Sigmoid colon (tissue), 7 donors: Measurements from ENCODE around the gene REXO5. TPM values are rescaled to one million over a fixed set of nuclear protein-coding genes. Genes with fewer than 3 reads are reported as not detected.

Experiments
- DNase-seq: peaks from one replicate; pipeline ENCODE4 v3.0.0-alpha.2; 2019
- H3K27ac ChIP-seq, 4 donors: fragments of 200-600 bp; sonication (generic); one replicate each; pipeline ENCODE4 v1.5.1; 2016 to 2019; ENCODE audit warnings: mild to moderate bottlenecking in 1 of 4
- H3K27me3 ChIP-seq, 3 donors: fragments of 200-600 bp; sonication (generic); one replicate each; pipeline ENCODE4 v1.5.1; 2019; ENCODE audit warnings: mild to moderate bottlenecking in 1 of 3
- H3K36me3 ChIP-seq, 4 donors: fragments of 200-600 bp; sonication (generic); one replicate each; pipeline ENCODE4 v1.5.1; 2016 to 2019
- H3K4me1 ChIP-seq, 4 donors: fragments of 200-600 bp; sonication (generic); one replicate each; pipeline ENCODE4 v1.5.1; 2017 to 2019
- H3K4me3 ChIP-seq, 4 donors: fragments of 200-600 bp; sonication (generic); one replicate each; pipeline ENCODE4 v1.5.1; 2017 to 2019; ENCODE audit warnings: mild to moderate bottlenecking in 2 of 4, moderate library complexity in 1 of 4
- H3K9me3 ChIP-seq, 4 donors: fragments of 200-600 bp in 3 of 4; sonication (generic) in 3 of 4; one replicate each; pipeline versions ENCODE4 v1.5.1 to v1.6.1; 2013 to 2019
- EP300 ChIP-seq, 4 donors: sonication (generic); formaldehyde crosslinking; IDR thresholded peaks; one replicate each; pipeline ENCODE4 v1.6.1; 2017; ENCODE audit warnings: antibody characterized with exemption in 4 of 4
- POLR2A ChIP-seq, 2 donors: fragments of 450-650 bp; IDR thresholded peaks; one replicate each; pipeline ENCODE4 v1.6.1; 2016; ENCODE audit warnings: antibody characterized with exemption in 2 of 2, mild to moderate bottlenecking in 2 of 2, moderate library complexity in 2 of 2
- POLR2AphosphoS5 ChIP-seq, 4 donors: sonication (generic); formaldehyde crosslinking; IDR thresholded peaks; one replicate each; pipeline ENCODE4 v1.6.1; 2017; ENCODE audit warnings: antibody characterized with exemption in 4 of 4
- WGBS, 2 donors: extraction: QIAGEN DNeasy Blood & Tissue Kit; methylation state at CpG; one replicate each; pipeline ENCODE4 v1.1.7; 2013; 5-methylcytosine and 5-hydroxymethylcytosine counted together
- intact Hi-C: fragments of 100-400 bp; cut with DNase I; formaldehyde crosslinking; loops from one replicate; pipeline ENCODE4 v1.15.1; 2023
- polyA plus RNA-seq, 3 donors: library from polyadenylated mRNA; stranded (reverse); fragments of 200-250 nt; gene quantifications; one replicate each; pipeline ENCODE4 v1.2.3, GENCODE V29; 2013
- total RNA-seq, 4 donors: library from RNA; depleted of rRNA; stranded (reverse); fragments of >200 nt; gene quantifications; one replicate each; pipeline ENCODE4 v1.1.0, GENCODE V29; 2016
- TF ChIP-seq, protein P1 (sequence below), 4 experiments: fragments of 450-650 bp in 3 of 4; fragments of 200-600 bp in 1 of 4; IDR thresholded peaks; one replicate each; pipeline ENCODE4 v1.5.1; 2016 to 2019; ENCODE audit warnings: antibody characterized with exemption in 4 of 4, mild to moderate bottlenecking in 3 of 4, moderate library complexity in 2 of 4
- donor health status: healthy with polysubstance abuse.
- donor health status: Bipolar disorder and iron deficiency.
- donor health status: healthy.

Gene REXO5
- total and polyA plus RNA-seq, 7 donors: 1.2 to 7.5 (median 2.9) TPM

GRCh38 chr16:20844054-20844453 lies 37.7 kb downstream of the REXO5 start:
- DNase-seq: no peak
- no peaks in the 10 kb centered on the region for H3K36me3 ChIP-seq
- no peak overlapping the region for H3K27ac ChIP-seq
- no peaks in the 10 kb centered on the region for H3K4me1 ChIP-seq
- no peak overlapping the region for H3K4me3 ChIP-seq
- no peaks in the 10 kb centered on the region for H3K27me3 ChIP-seq
- WGBS, 2 donors: 64 to 92% methylated on average over 2 of the region's 2 CpGs
- no peaks in the 10 kb centered on the region for H3K9me3 ChIP-seq
- intact Hi-C loops: no loop called here
- TF ChIP-seq, protein P1, sequence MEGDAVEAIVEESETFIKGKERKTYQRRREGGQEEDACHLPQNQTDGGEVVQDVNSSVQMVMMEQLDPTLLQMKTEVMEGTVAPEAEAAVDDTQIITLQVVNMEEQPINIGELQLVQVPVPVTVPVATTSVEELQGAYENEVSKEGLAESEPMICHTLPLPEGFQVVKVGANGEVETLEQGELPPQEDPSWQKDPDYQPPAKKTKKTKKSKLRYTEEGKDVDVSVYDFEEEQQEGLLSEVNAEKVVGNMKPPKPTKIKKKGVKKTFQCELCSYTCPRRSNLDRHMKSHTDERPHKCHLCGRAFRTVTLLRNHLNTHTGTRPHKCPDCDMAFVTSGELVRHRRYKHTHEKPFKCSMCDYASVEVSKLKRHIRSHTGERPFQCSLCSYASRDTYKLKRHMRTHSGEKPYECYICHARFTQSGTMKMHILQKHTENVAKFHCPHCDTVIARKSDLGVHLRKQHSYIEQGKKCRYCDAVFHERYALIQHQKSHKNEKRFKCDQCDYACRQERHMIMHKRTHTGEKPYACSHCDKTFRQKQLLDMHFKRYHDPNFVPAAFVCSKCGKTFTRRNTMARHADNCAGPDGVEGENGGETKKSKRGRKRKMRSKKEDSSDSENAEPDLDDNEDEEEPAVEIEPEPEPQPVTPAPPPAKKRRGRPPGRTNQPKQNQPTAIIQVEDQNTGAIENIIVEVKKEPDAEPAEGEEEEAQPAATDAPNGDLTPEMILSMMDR (IDR thresholded peaks at IDR 0.05): no peak
- TF ChIP-seq POLR2AphosphoS5 (IDR thresholded peaks at IDR 0.05): no peak
- no peak for TF ChIP-seq POLR2A (IDR thresholded peaks at IDR 0.05)
- TF ChIP-seq EP300 (IDR thresholded peaks at IDR 0.05): no peak

DNA sequence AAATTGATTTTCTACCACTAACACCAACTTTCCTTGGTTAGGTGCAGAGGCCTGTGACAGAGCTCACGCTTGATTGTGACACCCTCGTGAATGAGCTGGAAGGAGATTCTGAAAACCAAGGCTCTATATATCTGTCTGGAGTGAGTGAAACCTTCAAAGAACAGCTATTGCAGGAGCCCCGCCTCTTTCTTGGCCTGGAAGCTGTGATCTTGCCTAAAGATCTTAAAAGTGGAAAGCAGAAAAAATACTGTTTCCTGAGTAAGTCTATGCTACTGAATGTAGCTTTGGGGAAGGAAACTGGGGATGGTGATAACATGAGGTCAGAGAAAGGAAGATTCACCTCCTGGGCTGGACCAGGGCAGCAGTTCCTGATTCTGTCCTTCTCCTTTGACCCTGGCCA lies 38.3 kb downstream of the REXO5 start:
- Histone ChIP-seq H3K4me1 (peaks cover 0 to 2% (median 0%) of the 10 kb centered on the region in 4 donors), H3K9me3 (no peaks in the 10 kb centered on the region), H3K27me3 (no peaks in the 10 kb centered on the region), H3K27ac (no peak overlapping the region), H3K4me3 (no peak overlapping the region), H3K36me3 (no peaks in the 10 kb centered on the region)
- TF ChIP-seq POLR2A (IDR thresholded peaks at IDR 0.05): no peak
- TF ChIP-seq EP300 (IDR thresholded peaks at IDR 0.05): no peak
- no peak for TF ChIP-seq POLR2AphosphoS5 (IDR thresholded peaks at IDR 0.05)
- TF ChIP-seq, protein P1 (IDR thresholded peaks at IDR 0.05): no peak
- DNase-seq: no peak
- intact Hi-C loops: no loop called here
- 63 to 84% methylated on average over 3 of the region's 3 CpGs for WGBS, 2 donors

DNA sequence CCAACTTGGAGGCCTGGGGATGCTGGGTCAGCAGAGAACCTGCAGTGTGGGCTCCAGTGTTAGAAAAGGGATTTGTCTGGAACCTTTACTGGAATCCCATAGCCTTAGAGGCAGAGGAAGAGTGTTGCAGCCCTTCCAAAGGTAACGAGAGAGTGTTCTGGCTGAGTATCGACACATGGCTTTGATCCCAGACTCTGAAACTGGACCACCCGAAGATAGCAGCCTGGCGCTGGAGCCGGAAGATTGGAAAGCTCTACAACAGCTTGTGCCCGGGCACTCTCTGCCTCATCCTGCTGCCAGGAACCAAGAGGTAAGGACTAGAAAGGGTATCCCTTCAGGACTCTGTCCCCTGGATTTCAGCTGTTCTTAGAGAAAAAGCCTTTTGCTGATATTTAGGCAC lies 39.7 kb downstream of the REXO5 start:
- H3K27me3 ChIP-seq: no peaks in the 10 kb centered on the region
- peaks cover 0 to 16% (median 14%) of the 10 kb centered on the region in 4 donors for H3K4me1 ChIP-seq
- 97 to 98% methylated on average over 6 of the region's 6 CpGs for WGBS, 2 donors
- no peak overlapping the region for H3K4me3 ChIP-seq
- no peaks in the 10 kb centered on the region for H3K36me3 ChIP-seq
- TF ChIP-seq, protein P1 (IDR thresholded peaks at IDR 0.05): no peak
- no peak for TF ChIP-seq EP300 (IDR thresholded peaks at IDR 0.05)
- no peak for TF ChIP-seq POLR2A (IDR thresholded peaks at IDR 0.05)
- no peak for TF ChIP-seq POLR2AphosphoS5 (IDR thresholded peaks at IDR 0.05)
- H3K9me3 ChIP-seq: no peaks in the 10 kb centered on the region
- DNase-seq: no peak
- H3K27ac ChIP-seq: no peak overlapping the region
- intact Hi-C loops: no loop called here

DNA sequence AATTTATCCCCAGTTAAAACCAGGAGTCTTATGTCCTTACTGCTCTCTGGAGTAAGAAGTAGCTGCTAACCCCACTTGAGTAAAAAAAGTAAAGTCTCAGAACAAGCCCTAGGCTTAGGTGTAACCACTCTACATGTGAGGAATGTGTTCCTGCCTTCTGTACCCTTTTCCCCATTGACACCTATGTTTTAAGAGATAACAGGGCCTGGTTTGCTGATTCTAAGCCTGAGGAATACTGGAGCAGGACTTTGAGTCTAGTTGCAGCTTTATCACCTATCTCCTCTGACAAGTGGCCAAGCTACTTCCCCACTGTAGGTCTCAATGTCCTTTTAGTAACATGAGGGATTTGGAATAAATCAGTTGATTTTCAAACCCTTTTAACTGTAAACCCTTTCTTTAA lies 40.2 kb downstream of the REXO5 start:
- TF ChIP-seq, protein P1 (IDR thresholded peaks at IDR 0.05): no peak
- TF ChIP-seq EP300 (IDR thresholded peaks at IDR 0.05) (no peak), POLR2A (IDR thresholded peaks at IDR 0.05) (no peak), POLR2AphosphoS5 (IDR thresholded peaks at IDR 0.05) (no peak)
- Histone ChIP-seq H3K4me1 (peaks cover 0 to 21% (median 19%) of the 10 kb centered on the region in 4 donors), H3K27me3 (no peaks in the 10 kb centered on the region), H3K4me3 (no peak overlapping the region), H3K36me3 (no peaks in the 10 kb centered on the region), H3K9me3 (no peaks in the 10 kb centered on the region), H3K27ac (no peak overlapping the region)
- intact Hi-C loops: no loop called here
- no peak for DNase-seq

GRCh38 chr16:20847550-20847949 lies 41.2 kb downstream of the REXO5 start:
- intact Hi-C loops: no loop called here
- no peaks in the 10 kb centered on the region for H3K9me3 ChIP-seq
- H3K4me3 ChIP-seq: no peak overlapping the region
- no peaks in the 10 kb centered on the region for H3K27me3 ChIP-seq
- DNase-seq: no peak
- TF ChIP-seq EP300 (IDR thresholded peaks at IDR 0.05): no peak
- TF ChIP-seq, protein P1 (IDR thresholded peaks at IDR 0.05): no peak
- TF ChIP-seq POLR2A (IDR thresholded peaks at IDR 0.05): no peak
- no peak for TF ChIP-seq POLR2AphosphoS5 (IDR thresholded peaks at IDR 0.05)
- WGBS, 2 donors: 64 to 83% methylated on average over 2 of the region's 2 CpGs
- no peaks in the 10 kb centered on the region for H3K36me3 ChIP-seq
- H3K27ac ChIP-seq: no peak overlapping the region
- H3K4me1 ChIP-seq: peaks cover 0 to 30% (median 29%) of the 10 kb centered on the region in 4 donors
